Activated CD8-positive, alpha-beta memory T cell treated with anti-CD3 and anti-CD28 coated beads for 36 hours (primary cell): ENCODE results near the gene CCDC148. TPM values are rescaled to one million over a fixed set of nuclear protein-coding genes. Genes with fewer than 3 reads are reported as not detected.

ENCODE experiments used
- total RNA-seq, 2 experiments: library from RNA; stranded (reverse); gene quantifications; one replicate each; pipeline ENCODE4 v1.2.3, GENCODE V29; 2021

Gene CCDC148
- total RNA-seq, 2 experiments from 2014 or later, result not detected

Other genes starting within 250 kb of the CCDC148 start
- gene PKP4, start 199 bp upstream of the CCDC148 start, total RNA-seq, result 10 to 100 TPM; 36.5 to 37.5 TPM